Measurements from ENCODE around the gene ASS1. TPM values are rescaled to one million over a fixed set of nuclear protein-coding genes. Genes with fewer than 3 reads are reported as not detected.

Gene ASS1
- total RNA-seq, 4 donors from 2014 or later, result 78.4 to 156 (median 105) TPM

DNA sequence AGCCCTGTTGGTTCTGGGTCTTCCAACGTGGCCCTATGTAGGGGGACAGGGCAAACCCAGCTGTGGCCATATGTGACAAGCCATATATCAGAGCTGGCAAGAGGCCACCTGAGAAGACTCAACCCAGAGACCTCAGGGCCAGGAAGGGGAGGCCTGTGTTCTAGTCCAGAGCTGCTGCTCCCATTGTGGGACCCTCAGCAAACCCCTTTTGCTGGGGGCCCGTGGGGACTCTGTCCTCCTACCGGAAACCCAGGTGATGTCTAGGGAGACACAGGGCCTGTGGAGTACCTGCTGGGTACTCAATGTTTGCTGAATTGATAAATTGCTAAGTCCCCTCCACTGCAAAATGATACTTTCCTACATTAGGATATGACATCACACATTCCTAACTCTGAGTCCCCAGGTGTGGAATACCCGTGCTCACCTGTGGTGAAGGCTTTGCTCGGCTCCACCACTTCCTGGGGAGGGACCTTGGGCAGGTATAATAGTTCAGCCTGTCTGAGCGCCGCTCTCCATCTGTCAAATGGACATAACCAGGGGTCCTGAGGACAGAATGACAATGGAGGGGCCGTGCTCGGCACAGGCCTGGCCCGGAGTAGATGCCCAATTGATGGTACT is 38.4 kb upstream of the ASS1 start:
- Histone ChIP-seq H3K27me3 (no peaks in the 10 kb centered on the region), H3K4me3 (no peak overlapping the region), H3K36me3 (no peaks in the 10 kb centered on the region), H3K27ac (no peak overlapping the region), H3K4me1 (no peaks in the 10 kb centered on the region), H3K9me3 (no peaks in the 10 kb centered on the region)
- TF ChIP-seq POLR2A (IDR thresholded peaks at IDR 0.05), result no peak
- TF ChIP-seq, protein P1, sequence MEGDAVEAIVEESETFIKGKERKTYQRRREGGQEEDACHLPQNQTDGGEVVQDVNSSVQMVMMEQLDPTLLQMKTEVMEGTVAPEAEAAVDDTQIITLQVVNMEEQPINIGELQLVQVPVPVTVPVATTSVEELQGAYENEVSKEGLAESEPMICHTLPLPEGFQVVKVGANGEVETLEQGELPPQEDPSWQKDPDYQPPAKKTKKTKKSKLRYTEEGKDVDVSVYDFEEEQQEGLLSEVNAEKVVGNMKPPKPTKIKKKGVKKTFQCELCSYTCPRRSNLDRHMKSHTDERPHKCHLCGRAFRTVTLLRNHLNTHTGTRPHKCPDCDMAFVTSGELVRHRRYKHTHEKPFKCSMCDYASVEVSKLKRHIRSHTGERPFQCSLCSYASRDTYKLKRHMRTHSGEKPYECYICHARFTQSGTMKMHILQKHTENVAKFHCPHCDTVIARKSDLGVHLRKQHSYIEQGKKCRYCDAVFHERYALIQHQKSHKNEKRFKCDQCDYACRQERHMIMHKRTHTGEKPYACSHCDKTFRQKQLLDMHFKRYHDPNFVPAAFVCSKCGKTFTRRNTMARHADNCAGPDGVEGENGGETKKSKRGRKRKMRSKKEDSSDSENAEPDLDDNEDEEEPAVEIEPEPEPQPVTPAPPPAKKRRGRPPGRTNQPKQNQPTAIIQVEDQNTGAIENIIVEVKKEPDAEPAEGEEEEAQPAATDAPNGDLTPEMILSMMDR (IDR thresholded peaks at IDR 0.05), result no peak
- no peak for DNase-seq
- intact Hi-C loops (cut with DNase I; ENCODE audit: low total_unique reads), result no loop called here

DNA sequence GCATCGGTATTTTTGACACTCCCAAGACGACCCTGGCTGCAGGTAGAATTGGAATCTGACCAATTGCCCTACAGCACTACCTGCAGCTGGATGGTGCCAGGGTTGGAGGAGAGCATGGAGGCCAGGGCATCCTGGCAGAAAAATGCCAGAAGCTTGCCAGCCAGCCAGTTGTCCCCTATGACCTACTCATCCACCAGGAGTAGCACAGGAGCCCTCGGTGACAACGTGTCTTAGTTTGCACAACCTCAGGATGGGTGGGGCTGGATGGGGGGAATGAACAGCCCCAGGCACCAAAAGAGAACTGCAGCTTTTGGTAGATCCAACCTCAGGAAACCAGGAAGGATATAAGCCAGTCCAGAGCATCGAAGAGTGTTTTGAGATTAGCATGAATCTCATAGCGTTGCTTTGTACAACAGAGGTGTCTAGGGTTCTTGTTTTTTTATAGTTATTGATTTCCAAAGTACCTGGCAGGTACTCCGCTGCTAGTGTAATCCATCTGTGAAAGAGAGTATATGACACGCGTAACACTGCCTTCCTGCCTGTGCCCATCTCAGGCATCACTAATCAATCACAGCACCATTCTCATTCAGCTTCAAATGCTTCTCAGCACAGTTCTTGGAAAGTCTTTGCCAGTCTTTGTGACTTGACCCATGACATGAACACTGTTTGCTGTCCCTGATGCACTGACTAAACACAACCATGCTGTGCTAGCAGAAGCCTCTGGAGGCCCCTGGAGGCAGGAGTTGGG is 36.7 kb upstream of the ASS1 start:
- TF ChIP-seq, protein P1 (IDR thresholded peaks at IDR 0.05), result no peak
- no peak for TF ChIP-seq POLR2A (IDR thresholded peaks at IDR 0.05)

DNA sequence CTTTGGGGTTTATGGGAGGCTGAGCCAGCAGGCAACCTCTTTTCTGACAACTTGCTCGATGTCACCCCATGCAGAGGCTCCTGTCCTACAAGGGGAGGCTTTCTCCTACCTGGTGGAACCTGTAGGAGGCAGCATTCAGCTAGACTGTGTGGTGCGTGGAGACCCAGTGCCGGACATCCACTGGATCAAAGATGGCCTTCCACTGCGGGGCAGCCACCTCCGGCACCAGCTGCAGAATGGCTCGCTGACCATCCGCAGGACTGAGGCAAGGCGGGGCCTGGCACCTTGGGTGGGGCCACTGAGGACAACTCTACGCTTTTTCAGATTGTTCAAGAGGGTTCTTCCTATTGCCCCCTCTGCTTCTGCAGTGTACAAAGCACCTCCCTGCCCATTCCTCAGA is 36.1 kb upstream of the ASS1 start:
- Histone ChIP-seq H3K36me3 (no peaks in the 10 kb centered on the region), H3K9me3 (no peaks in the 10 kb centered on the region), H3K27me3 (no peaks in the 10 kb centered on the region), H3K4me3 (no peak overlapping the region), H3K27ac (no peak overlapping the region), H3K4me1 (no peaks in the 10 kb centered on the region)
- TF ChIP-seq, protein P1 (IDR thresholded peaks at IDR 0.05), result no peak
- no peak for TF ChIP-seq POLR2A (IDR thresholded peaks at IDR 0.05)
- intact Hi-C loops (cut with DNase I; ENCODE audit: low total_unique reads), result no loop called here
- no peak for DNase-seq

More for the DNA sequence above, 36.7 kb upstream of the ASS1 start:
- no peaks in the 10 kb centered on the region for H3K36me3 ChIP-seq
- H3K27me3 ChIP-seq, result no peaks in the 10 kb centered on the region
- H3K4me1 ChIP-seq, result no peaks in the 10 kb centered on the region
- no peak overlapping the region for H3K27ac ChIP-seq
- no peaks in the 10 kb centered on the region for H3K9me3 ChIP-seq
- no peak for DNase-seq
- H3K4me3 ChIP-seq, result no peak overlapping the region
- intact Hi-C loops (cut with DNase I; ENCODE audit: low total_unique reads), result no loop called here

DNA sequence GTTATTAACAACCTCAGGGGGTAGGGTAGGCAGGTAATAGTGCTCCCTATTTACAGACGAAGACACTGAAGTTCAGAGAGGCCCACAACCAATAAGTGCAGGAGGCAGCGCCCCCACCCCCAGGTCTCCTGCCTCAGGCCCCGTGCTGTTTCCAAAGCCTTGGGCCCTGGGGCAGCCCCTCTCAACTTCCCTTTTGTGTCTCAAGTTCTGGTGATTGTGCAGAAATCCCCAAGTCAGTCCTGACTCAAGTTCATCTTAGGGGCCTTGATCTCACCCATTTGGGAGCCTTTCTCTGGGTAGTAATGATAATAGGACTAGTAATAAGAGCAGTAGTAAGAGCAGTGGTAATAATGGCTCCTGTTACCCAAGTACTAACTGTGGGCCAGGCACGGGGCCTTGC is 35.5 kb upstream of the ASS1 start:
- Histone ChIP-seq H3K27me3 (no peaks in the 10 kb centered on the region), H3K27ac (no peak overlapping the region), H3K4me3 (no peak overlapping the region), H3K9me3 (no peaks in the 10 kb centered on the region), H3K4me1 (no peaks in the 10 kb centered on the region), H3K36me3 (no peaks in the 10 kb centered on the region)
- no peak for TF ChIP-seq POLR2A (IDR thresholded peaks at IDR 0.05)
- TF ChIP-seq, protein P1 (IDR thresholded peaks at IDR 0.05), result no peak
- intact Hi-C loops (cut with DNase I; ENCODE audit: low total_unique reads), result no loop called here
- DNase-seq, result no peak

DNA sequence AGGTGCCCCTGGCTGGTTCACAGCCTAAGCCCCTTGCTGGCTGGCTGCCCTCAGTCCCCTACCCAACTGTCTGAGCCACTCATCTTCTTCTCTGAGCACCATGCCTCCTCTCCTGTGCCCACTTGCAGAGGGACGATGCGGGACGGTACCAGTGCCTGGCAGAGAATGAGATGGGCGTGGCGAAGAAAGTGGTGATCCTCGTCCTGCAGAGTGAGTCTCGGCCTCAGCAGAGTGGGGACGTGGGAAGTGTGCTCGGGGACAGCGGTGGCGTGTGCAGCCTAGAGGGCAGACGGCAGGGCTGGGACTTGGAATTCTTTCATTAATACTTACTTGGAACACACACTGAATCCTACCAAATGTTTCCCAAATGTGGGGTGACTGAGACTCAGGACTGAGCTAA is 34.3 kb upstream of the ASS1 start:
- Histone ChIP-seq H3K4me1 (no peaks in the 10 kb centered on the region), H3K9me3 (no peaks in the 10 kb centered on the region), H3K27me3 (no peaks in the 10 kb centered on the region), H3K27ac (no peak overlapping the region), H3K4me3 (no peak overlapping the region), H3K36me3 (no peaks in the 10 kb centered on the region)
- no peak for DNase-seq
- intact Hi-C loops (cut with DNase I; ENCODE audit: low total_unique reads), result no loop called here
- TF ChIP-seq POLR2A (IDR thresholded peaks at IDR 0.05), result no peak
- TF ChIP-seq, protein P1 (IDR thresholded peaks at IDR 0.05), result no peak

Data from uterus (tissue), 4 donors.